GM13977 (cell line): ENCODE data around the gene ROCK1.

Experiments used
- DNase-seq: peaks from one replicate; pipeline ENCODE4 v3.0.0; 2012; ENCODE audit warnings: low spot score
- in situ Hi-C: fragments of 300-500 bp; cut with MboI; formaldehyde crosslinking; loops from one replicate; pipeline ENCODE4 v1.12.0; 2022; ENCODE audit warnings: low sequenced_read_pairs, low pct_unique_long_range_greater_than_20kb, mixed read lengths, inconsistent platforms; ENCODE audit not compliant: unreplicated experiment
- TF ChIP-seq, protein P1 (sequence below): IDR thresholded peaks from 2 replicates; pipeline ENCODE4 v1.5.1; 2012; ENCODE audit warnings: mild to moderate bottlenecking, control low read depth; ENCODE audit not compliant: insufficient read depth; ENCODE audit errors: extremely low read depth, missing control alignments

The ROCK1 gene

GRCh38 chr18:21117409-21118131 lies 6.0 kb upstream of the ROCK1 start:
- DNase-seq = no peak
- TF ChIP-seq, protein P1, sequence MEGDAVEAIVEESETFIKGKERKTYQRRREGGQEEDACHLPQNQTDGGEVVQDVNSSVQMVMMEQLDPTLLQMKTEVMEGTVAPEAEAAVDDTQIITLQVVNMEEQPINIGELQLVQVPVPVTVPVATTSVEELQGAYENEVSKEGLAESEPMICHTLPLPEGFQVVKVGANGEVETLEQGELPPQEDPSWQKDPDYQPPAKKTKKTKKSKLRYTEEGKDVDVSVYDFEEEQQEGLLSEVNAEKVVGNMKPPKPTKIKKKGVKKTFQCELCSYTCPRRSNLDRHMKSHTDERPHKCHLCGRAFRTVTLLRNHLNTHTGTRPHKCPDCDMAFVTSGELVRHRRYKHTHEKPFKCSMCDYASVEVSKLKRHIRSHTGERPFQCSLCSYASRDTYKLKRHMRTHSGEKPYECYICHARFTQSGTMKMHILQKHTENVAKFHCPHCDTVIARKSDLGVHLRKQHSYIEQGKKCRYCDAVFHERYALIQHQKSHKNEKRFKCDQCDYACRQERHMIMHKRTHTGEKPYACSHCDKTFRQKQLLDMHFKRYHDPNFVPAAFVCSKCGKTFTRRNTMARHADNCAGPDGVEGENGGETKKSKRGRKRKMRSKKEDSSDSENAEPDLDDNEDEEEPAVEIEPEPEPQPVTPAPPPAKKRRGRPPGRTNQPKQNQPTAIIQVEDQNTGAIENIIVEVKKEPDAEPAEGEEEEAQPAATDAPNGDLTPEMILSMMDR = no peak
- in situ Hi-C loops = no loop called here

- no peak for DNase-seq
- TF ChIP-seq, protein P1 = no peak
- in situ Hi-C loops = no loop called here
These were observed 4.2 kb upstream of the ROCK1 start for GRCh38 chr18:21115519-21116411.

GRCh38 chr18:21112543-21113105 lies 1.0 kb upstream of the ROCK1 start:
- TF ChIP-seq, protein P1 = no peak
- in situ Hi-C loops = no loop called here
- no peak for DNase-seq

DNA sequence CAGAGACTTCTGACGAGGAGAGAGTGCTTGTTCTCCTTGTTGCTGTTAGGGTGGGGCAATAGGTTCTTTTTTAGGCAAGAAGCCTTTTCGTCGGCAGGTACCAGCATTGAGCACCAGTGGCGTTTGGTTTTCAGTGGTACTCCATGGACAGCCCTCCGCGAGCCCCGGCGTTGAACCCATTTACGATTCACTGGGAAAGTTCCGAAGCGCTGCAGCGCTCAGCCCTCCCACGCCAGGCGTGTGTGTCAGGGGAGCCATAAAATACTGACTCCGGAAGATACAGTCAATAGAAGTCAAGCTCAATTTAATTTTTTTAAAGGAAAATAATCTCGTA lies 494 bp upstream of the ROCK1 start:
- TF ChIP-seq, protein P1 = no peak
- no peak for DNase-seq
- in situ Hi-C loops = no loop called here

- in situ Hi-C loops = no loop called here
- TF ChIP-seq, protein P1 = no peak
- DNase-seq = peak; percentile 25
These were observed 784 bp downstream of the ROCK1 start for GRCh38 chr18:21110713-21111345.

GRCh38 chr18:21109936-21110712 lies 1.5 kb downstream of the ROCK1 start:
- in situ Hi-C loops = no loop called here
- TF ChIP-seq, protein P1 = no peak
- no peak for DNase-seq
